ENCODE results near the gene LSG1. TPM values are rescaled to one million over a fixed set of nuclear protein-coding genes. Genes with fewer than 3 reads are reported as not detected.
A peak's percentile ranks its signal among the peaks of the same experiment; 100 is the strongest.
"Not testable (repeated sequence)": the region's sequence is repeated elsewhere in the genome, so short reads cannot be mapped to it uniquely, and the experiment has no call there.

Gene LSG1
- total RNA-seq, 6 experiments from 2014 or later, result 13.7 to 23.2 (median 18.0) TPM

DNA sequence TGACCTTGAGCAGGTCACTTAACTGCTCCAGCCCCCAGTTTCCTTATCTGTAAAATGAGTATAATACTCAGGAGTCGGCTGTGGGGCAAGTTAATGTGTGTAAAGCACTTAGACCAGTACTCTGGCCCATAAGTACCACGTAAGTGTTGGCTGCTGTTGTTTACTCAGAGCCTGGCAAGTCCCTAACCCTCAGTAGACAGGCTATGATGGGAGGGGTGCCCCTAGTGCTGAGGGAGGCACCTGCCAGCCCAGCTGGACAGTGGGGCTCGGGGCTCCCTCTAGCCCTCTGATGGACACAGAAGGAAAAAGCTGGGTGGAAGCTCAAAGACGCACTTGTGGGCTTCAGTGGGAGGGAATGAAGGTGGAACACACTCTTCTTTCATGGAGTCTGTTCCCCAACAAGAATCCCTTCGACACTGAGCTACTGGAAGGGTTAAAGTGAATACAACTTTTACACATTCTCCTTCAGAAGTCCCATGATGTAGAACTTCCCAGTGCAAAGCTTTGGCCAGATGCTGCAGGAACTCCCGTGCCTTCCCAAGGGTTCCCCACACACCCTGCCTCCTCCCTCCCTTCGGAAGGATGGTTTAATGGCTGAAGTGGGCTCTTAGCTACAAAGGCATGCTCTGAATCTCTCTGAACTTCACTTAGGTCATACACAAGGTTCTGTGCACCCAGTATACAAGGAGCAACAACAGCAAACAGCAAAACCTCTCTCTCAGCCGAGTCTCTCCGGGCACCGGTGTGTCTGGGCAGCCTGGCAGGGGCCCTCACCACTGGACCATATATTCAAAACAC lies 64.2 kb downstream of the LSG1 start:
- ATAC-seq (peak in 1 of 4 donors; percentile 28), DNase-seq (no peak)
- 78% methylated on average over 9 of the region's 10 CpGs for WGBS (ENCODE audit: insufficient coverage, low coverage, low lambda C conversion rate, missing lambda C conversion rate)
- no peaks in the 10 kb centered on the region for H3K36me3 ChIP-seq
- H3K4me3 ChIP-seq, result no peak overlapping the region
- H3K4me1 ChIP-seq, result no peaks in the 10 kb centered on the region
- no peak for TF ChIP-seq POLR2A (IDR thresholded peaks at IDR 0.05)
- intact Hi-C loops (cut with DNase I), result no loop called here
- H3K27me3 ChIP-seq, result no peaks in the 10 kb centered on the region
- H3K27ac ChIP-seq, result no peak overlapping the region
- no peaks in the 10 kb centered on the region for H3K9me3 ChIP-seq

DNA sequence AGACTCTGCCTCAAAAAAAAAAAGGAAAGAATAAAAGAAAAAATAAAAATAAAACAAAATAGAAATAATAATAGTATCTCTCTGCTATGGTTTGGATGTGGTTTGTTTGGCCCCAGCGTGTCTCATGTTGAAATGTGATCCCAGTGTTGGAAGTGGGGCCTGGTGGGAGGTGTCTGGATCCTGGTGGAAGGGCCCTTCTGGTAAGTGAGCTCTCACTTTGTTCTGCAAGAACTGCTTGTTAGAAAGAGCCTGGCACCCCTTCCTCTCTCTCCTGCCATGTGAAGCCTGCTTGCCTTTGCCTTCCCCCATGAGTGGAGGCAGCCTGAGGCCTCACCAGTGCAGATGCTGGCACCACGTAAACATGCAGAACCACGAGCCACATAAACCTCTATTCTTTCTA lies 65.0 kb downstream of the LSG1 start:
- intact Hi-C loops (cut with DNase I), result no loop called here
- H3K4me3 ChIP-seq, result no peak overlapping the region
- H3K4me1 ChIP-seq, result no peaks in the 10 kb centered on the region
- no peak overlapping the region for H3K27ac ChIP-seq
- no peaks in the 10 kb centered on the region for H3K9me3 ChIP-seq
- DNase-seq, result no peak
- H3K27me3 ChIP-seq, result no peaks in the 10 kb centered on the region
- no peaks in the 10 kb centered on the region for H3K36me3 ChIP-seq
- ATAC-seq, result no peak
- TF ChIP-seq CTCF (IDR thresholded peaks at IDR 0.05), result no peak
- WGBS (ENCODE audit: insufficient coverage, low coverage, low lambda C conversion rate, missing lambda C conversion rate), result 86% methylated on average over 3 of the region's 3 CpGs

DNA sequence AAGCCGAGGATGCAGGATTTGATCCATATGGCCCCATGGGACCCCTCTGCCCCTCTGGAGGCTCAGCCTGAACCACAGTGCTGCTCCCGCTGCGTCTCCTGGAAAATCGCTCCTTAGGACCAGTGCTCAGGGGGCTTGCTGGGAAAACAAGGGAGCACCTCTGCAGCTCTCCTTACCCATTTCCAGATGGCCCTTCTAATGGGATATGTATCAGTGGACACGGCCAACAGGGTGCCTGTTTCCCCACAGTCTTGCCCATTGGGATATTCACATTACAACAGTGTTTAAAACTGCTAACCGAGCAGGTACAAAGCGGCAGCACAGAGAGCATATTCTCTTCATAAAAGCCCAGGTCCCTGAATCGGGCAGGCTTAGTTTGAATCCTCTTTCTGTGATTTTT lies 65.8 kb downstream of the LSG1 start:
- Histone ChIP-seq H3K4me3 (no peak overlapping the region), H3K4me1 (no peaks in the 10 kb centered on the region), H3K27ac (no peak overlapping the region), H3K9me3 (no peaks in the 10 kb centered on the region), H3K27me3 (no peaks in the 10 kb centered on the region), H3K36me3 (no peaks in the 10 kb centered on the region)
- DNase-seq (no peak), ATAC-seq (no peak)
- TF ChIP-seq POLR2A (IDR thresholded peaks at IDR 0.05) (no peak), CTCF (IDR thresholded peaks at IDR 0.05) (no peak)
- intact Hi-C loops (cut with DNase I), result no loop called here
- WGBS (ENCODE audit: insufficient coverage, low coverage, low lambda C conversion rate, missing lambda C conversion rate), result 95% methylated on average over 4 of the region's 8 CpGs

- ATAC-seq; H3K27ac ChIP-seq; H3K4me1 ChIP-seq; DNase-seq; H3K27me3 ChIP-seq; H3K9me3 ChIP-seq; H3K36me3 ChIP-seq; intact Hi-C loops (cut with DNase I); H3K4me3 ChIP-seq: not testable (repeated sequence)
- no CpG with 5 or more reads among the region's 7 CpGs for WGBS (ENCODE audit: insufficient coverage, low coverage, low lambda C conversion rate, missing lambda C conversion rate)
Measured at GRCh38 chr3:194605314-194605713, 66.7 kb downstream of the LSG1 start.

DNA sequence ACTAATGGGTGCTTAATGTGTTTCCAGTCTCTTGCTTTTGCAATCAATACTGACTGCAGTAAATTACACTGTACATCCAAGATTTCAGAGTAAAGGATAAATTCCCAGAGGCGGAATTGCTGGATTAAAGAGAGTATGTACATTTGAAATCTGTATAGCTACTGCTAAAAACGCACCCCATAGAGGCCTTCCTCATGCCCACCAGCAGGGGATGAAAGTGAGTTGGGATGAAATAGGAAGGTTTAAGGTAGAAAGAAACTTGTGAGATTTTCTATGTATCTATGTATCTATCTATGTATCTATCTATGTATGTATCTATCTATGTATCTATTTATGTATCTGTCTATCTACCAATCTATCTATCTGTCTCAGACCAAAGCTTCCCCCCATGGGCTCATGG lies 67.2 kb downstream of the LSG1 start:
- no peak for TF ChIP-seq POLR2A (IDR thresholded peaks at IDR 0.05)
- TF ChIP-seq CTCF (IDR thresholded peaks at IDR 0.05), result peak in 3 of 4 donors; percentile 15 to 20 (median 19)
- H3K9me3 ChIP-seq, result no peaks in the 10 kb centered on the region
- no peaks in the 10 kb centered on the region for H3K4me1 ChIP-seq
- H3K36me3 ChIP-seq, result no peaks in the 10 kb centered on the region
- intact Hi-C loops (cut with DNase I), result no loop called here
- ATAC-seq, result no peak
- no peak for DNase-seq
- WGBS (ENCODE audit: insufficient coverage, low coverage, low lambda C conversion rate, missing lambda C conversion rate), result 78% methylated on average over 2 of the region's 2 CpGs
- no peak overlapping the region for H3K27ac ChIP-seq
- no peaks in the 10 kb centered on the region for H3K27me3 ChIP-seq
- H3K4me3 ChIP-seq, result no peak overlapping the region

All from right lobe of liver (tissue), 6 donors.